Fibroblast of lung (primary cell): ENCODE results near the gene NCBP2. TPM values are rescaled to one million over a fixed set of nuclear protein-coding genes. Genes with fewer than 3 reads are reported as not detected.
A peak's percentile ranks its signal among the peaks of the same experiment; 100 is the strongest.

Experiments
- DNase-seq, 2 donors: peaks; one replicate each; pipeline versions ENCODE4 v3.0.0 to v3.0.0-alpha.2; 2010; ENCODE audit warnings: low read depth in 2 of 2
- H2AFZ ChIP-seq: 2 replicates; pipeline ENCODE4 v1.5.1; 2012; ENCODE audit warnings: low read length, control low read depth, inconsistent platforms
- H3K27ac ChIP-seq: 2 replicates; pipeline ENCODE4 v1.5.1; 2011; ENCODE audit warnings: low read length, control low read depth; ENCODE audit not compliant: insufficient read depth
- H3K27me3 ChIP-seq: 2 replicates; pipeline ENCODE4 v1.5.1; 2011; ENCODE audit warnings: mild to moderate bottlenecking, low read length; ENCODE audit not compliant: control insufficient read depth, insufficient read depth
- H3K36me3 ChIP-seq: 2 replicates; pipeline ENCODE4 v1.5.1; 2011; ENCODE audit warnings: low read length; ENCODE audit not compliant: control insufficient read depth, insufficient read depth
- H3K4me1 ChIP-seq: 2 replicates; pipeline ENCODE4 v1.5.1; 2011; ENCODE audit warnings: low read length; ENCODE audit not compliant: control insufficient read depth, insufficient read depth; ENCODE audit errors: extremely low read depth
- H3K4me2 ChIP-seq: 2 replicates; pipeline ENCODE4 v1.5.1; 2011; ENCODE audit warnings: low read length, control low read depth; ENCODE audit not compliant: insufficient read depth; ENCODE audit errors: extremely low read depth
- H3K4me3 ChIP-seq, 4 experiments: fragments of 200-600 bp in 1 of 4; sonication (generic) in 1 of 4; replicated peaks in 1 of 4; 2 replicates each; pipeline ENCODE4 v1.5.1; 2011 to 2016; ENCODE audit warnings: low read length in 4 of 4, low read depth in 3 of 4, mild to moderate bottlenecking in 3 of 4, control low read depth in 2 of 4, inconsistent platforms in 1 of 4, mixed read lengths in 1 of 4; ENCODE audit not compliant: insufficient read depth in 1 of 4; ENCODE audit errors: control extremely low read depth in 1 of 4
- H3K79me2 ChIP-seq: 2 replicates; pipeline ENCODE4 v1.5.1; 2012; ENCODE audit warnings: mild to moderate bottlenecking, low read length, inconsistent platforms; ENCODE audit not compliant: control insufficient read depth, insufficient read depth
- H3K9ac ChIP-seq: 2 replicates; pipeline ENCODE4 v1.5.1; 2011; ENCODE audit warnings: mild to moderate bottlenecking, low read length, control low read depth; ENCODE audit not compliant: insufficient read depth
- H3K9me3 ChIP-seq: 2 replicates; pipeline ENCODE4 v1.5.1; 2012; ENCODE audit warnings: low read depth, low read length; ENCODE audit not compliant: control insufficient read depth, insufficient read depth
- H4K20me1 ChIP-seq: 2 replicates; pipeline ENCODE4 v1.5.1; 2011; ENCODE audit warnings: low read length; ENCODE audit not compliant: control insufficient read depth, insufficient read depth; ENCODE audit errors: extremely low read depth
- EZH2 ChIP-seq: IDR thresholded peaks from 2 replicates; pipeline ENCODE4 v1.5.1; 2012; ENCODE audit warnings: low read length, control low read depth, mild to moderate bottlenecking; ENCODE audit errors: missing control alignments
- polyA plus RNA-seq, 2 donors: library from polyadenylated mRNA; depleted of rRNA in 1 of 2; stranded (reverse) in 1 of 2; unstranded in 1 of 2; fragments of >200 nt; gene quantifications; 2 replicates each; pipeline ENCODE4 v1.2.1, GENCODE V29; 2011 to 2012; ENCODE audit warnings: missing spikeins in 1 of 2
- total RNA-seq: library from RNA; depleted of rRNA; stranded (reverse); fragments of >200 nt; gene quantifications from 2 replicates; pipeline ENCODE4 v1.2.1, GENCODE V29; 2014
- TF ChIP-seq, protein P1 (sequence below), 2 donors: IDR thresholded peaks in 1 of 2; conservative IDR thresholded peaks in 1 of 2; 1 replicate in 1 of 2; 2 replicates in 1 of 2; pipeline ENCODE4 v1.5.1; 2011 to 2012; ENCODE audit warnings: low read length in 2 of 2, control low read depth in 1 of 2, inconsistent platforms in 1 of 2, low read depth in 1 of 2, mild to moderate bottlenecking in 1 of 2

Gene NCBP2
- total and polyA plus RNA-seq, 2 donors (not counting 1 experiment from before 2014, with no cell fraction given), result 65.2 to 85.9 TPM

DNA sequence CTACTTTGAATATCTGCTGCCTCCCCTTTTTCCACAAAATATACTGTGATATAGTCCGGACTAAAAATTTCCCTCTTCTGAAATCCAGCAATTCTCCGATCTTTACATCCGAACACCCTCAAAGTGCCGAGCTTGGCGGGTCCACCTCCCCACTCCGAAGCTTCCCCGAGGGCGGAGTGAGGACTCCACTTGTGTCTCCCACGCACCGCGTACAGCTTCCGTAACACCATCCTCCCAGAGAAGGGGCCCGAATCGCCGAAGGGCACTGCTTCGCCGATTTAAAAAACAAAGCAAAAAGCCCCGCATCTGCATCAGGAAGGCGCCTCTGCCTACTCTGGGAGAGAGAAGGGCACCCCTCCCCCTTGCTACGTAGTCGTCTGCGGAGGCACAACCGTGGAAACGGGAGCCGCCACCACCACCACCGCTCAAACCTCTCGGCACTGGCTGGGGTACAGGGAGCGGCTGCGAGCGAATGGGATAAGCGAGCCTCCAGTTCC, 551 bp downstream of the NCBP2 start:
- no peaks in the 10 kb centered on the region for H3K27me3 ChIP-seq
- H3K36me3 ChIP-seq, result peaks cover 8% of the 10 kb centered on the region
- H3K9me3 ChIP-seq, result no peaks in the 10 kb centered on the region
- peak overlapping the region; percentile 96 to 99 (median 98) for H3K4me3 ChIP-seq
- peaks cover 51% of the 10 kb centered on the region for H3K79me2 ChIP-seq
- H3K4me1 ChIP-seq, result peaks cover 10% of the 10 kb centered on the region
- TF ChIP-seq EZH2, result no peak
- TF ChIP-seq, protein P1, sequence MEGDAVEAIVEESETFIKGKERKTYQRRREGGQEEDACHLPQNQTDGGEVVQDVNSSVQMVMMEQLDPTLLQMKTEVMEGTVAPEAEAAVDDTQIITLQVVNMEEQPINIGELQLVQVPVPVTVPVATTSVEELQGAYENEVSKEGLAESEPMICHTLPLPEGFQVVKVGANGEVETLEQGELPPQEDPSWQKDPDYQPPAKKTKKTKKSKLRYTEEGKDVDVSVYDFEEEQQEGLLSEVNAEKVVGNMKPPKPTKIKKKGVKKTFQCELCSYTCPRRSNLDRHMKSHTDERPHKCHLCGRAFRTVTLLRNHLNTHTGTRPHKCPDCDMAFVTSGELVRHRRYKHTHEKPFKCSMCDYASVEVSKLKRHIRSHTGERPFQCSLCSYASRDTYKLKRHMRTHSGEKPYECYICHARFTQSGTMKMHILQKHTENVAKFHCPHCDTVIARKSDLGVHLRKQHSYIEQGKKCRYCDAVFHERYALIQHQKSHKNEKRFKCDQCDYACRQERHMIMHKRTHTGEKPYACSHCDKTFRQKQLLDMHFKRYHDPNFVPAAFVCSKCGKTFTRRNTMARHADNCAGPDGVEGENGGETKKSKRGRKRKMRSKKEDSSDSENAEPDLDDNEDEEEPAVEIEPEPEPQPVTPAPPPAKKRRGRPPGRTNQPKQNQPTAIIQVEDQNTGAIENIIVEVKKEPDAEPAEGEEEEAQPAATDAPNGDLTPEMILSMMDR (conservative IDR thresholded peaks at IDR 0.05 in 1 of 2, IDR thresholded peaks at IDR 0.05 in 1 of 2; ENCODE audit: low read depth in 1 of 2, low read length in 2 of 2), result no peak
- H3K9ac ChIP-seq, result peak overlapping the region; percentile 97
- H3K27ac ChIP-seq, result peak overlapping the region; percentile 98
- peak overlapping the region; percentile 95 for H2AFZ ChIP-seq
- DNase-seq, result peak in 1 of 2 donors; percentile 52
- H4K20me1 ChIP-seq, result no peaks in the 10 kb centered on the region
- H3K4me2 ChIP-seq, result peak overlapping the region; percentile 68

DNA sequence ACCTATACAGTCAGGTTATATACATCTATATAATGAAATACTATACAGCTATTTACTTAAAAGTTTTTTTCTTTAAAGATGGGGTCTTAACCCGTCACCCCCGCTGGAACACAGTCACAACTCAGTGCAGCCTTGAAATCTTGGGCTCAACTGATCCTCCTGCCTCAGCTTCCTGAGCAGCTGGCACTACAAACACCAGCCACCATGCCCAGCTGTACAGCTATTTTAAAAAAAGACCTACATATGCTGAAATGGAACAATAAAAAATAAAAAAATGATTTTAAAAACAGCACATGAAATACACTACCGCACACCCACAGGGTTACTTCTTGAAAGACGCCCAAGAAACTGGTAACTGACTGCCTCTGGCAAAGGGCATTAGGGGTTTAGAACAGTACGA, 3.8 kb downstream of the NCBP2 start:
- Histone ChIP-seq H3K36me3 (peaks cover 8% of the 10 kb centered on the region), H3K4me1 (peaks cover 8% of the 10 kb centered on the region), H3K9ac (no peak overlapping the region), H4K20me1 (no peaks in the 10 kb centered on the region), H3K27ac (no peak overlapping the region), H2AFZ (no peak overlapping the region), H3K4me3 (no peak overlapping the region), H3K4me2 (no peak overlapping the region), H3K9me3 (no peaks in the 10 kb centered on the region), H3K27me3 (no peaks in the 10 kb centered on the region), H3K79me2 (peaks cover 44% of the 10 kb centered on the region)
- DNase-seq, result no peak
- no peak for TF ChIP-seq EZH2
- TF ChIP-seq, protein P1 (conservative IDR thresholded peaks at IDR 0.05 in 1 of 2, IDR thresholded peaks at IDR 0.05 in 1 of 2; ENCODE audit: low read depth in 1 of 2, low read length in 2 of 2), result no peak

DNA sequence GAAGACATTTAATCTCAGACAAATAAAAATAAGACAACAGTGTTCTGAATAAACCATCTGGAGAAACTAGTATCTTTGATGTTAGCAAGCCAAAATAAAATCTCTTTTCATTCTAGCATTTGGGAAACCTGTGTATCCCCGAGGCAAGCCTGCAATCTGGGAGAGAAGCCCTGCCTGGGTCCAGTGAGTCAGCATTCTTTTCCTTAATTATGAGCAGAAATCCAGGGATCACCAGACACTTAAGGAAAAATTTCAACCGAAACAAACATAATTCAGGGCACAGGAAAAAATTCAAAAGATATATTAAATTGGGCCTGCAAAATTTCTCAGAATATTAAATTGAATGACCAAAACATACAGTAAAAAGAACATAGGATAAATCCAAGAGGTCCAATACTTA, 4.2 kb downstream of the NCBP2 start:
- Histone ChIP-seq H3K79me2 (peaks cover 39% of the 10 kb centered on the region), H3K27ac (no peak overlapping the region), H3K9ac (no peak overlapping the region), H3K36me3 (peaks cover 8% of the 10 kb centered on the region), H3K4me3 (no peak overlapping the region), H3K4me2 (no peak overlapping the region), H3K9me3 (no peaks in the 10 kb centered on the region), H3K4me1 (peaks cover 4% of the 10 kb centered on the region), H3K27me3 (no peaks in the 10 kb centered on the region), H2AFZ (no peak overlapping the region), H4K20me1 (no peaks in the 10 kb centered on the region)
- no peak for DNase-seq
- TF ChIP-seq, protein P1 (conservative IDR thresholded peaks at IDR 0.05 in 1 of 2, IDR thresholded peaks at IDR 0.05 in 1 of 2; ENCODE audit: low read depth in 1 of 2, low read length in 2 of 2), result no peak
- TF ChIP-seq EZH2, result no peak
